Dermis blood vessel endothelial cell (primary cell): ENCODE data around the gene HYDIN. TPM values are rescaled to one million over a fixed set of nuclear protein-coding genes. Genes with fewer than 3 reads are reported as not detected.
"Not testable (repeated sequence)": the region's sequence is repeated elsewhere in the genome, so short reads cannot be mapped to it uniquely, and the experiment has no call there.

Source experiments
- DNase-seq: peaks from one replicate; pipeline ENCODE4 v3.0.0; 2010
- total RNA-seq: library from RNA; depleted of rRNA; stranded (reverse); fragments of >200 nt; gene quantifications from 2 replicates; pipeline ENCODE4 v1.2.3, GENCODE V29; 2014

Gene HYDIN
- total RNA-seq, 1 donor from 2014 or later, result 0.17 TPM

DNA sequence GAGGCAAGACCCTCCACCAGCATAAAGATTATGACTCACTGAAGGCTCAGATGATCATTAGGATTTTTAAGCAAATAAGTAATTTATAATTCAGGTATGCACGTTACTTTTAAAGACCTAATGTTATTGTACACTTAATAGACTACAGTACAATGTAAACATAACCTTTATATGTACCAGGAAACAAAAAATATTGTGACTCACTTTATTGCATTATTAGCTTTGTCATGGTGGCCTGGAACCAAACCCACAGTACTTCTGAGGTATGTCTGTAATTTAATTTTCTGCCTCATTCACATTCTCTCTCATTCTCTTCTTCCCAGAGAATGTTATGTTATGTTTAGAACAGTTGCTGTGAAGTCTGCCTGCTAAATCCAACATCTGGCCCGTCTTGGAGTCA is 407.8 kb downstream of the HYDIN start:
- not testable (repeated sequence) for DNase-seq

DNA sequence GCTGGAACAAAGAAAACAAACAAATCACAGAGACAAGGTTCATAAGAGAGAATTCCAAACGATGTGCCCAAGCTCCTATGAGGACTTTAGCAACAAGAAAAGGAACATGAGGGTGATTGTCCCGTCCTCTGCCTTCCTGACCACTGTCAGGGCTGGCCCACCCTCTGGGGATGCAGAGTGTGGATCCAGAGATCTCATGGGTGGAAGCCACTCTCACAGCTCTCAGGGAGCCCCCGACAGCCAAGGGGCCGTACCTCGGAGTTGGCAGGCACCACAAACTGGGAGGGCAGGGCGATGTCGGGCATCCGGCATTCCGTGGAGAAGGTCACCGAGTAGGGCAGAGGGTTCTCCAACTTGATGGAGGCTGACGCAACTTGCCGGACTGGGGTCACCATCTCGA is 412.4 kb downstream of the HYDIN start:
- not testable (repeated sequence) for DNase-seq

- no peak for DNase-seq
Observed at GRCh38 chr16:70809392-70810060, 421.0 kb downstream of the HYDIN start.

DNA sequence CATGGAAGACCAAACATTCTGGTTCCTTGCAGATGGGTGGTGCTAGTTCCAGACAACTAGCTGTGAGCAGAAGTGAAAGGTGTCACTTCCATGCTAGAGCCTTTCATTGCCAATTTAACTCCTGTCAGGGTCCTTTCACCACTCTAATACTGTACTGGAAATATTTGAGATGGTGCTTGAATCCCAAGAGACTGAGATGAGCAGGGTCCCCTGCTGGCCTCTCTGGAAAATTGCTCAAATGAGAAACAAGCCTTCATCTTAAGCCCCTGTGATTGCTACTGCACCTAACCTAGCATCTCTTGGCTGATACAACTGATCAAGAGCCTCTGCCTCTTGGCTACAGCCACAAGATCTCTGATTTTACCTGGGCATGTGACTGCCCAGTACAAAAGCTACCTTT is 422.2 kb downstream of the HYDIN start:
- DNase-seq, result no peak

DNA sequence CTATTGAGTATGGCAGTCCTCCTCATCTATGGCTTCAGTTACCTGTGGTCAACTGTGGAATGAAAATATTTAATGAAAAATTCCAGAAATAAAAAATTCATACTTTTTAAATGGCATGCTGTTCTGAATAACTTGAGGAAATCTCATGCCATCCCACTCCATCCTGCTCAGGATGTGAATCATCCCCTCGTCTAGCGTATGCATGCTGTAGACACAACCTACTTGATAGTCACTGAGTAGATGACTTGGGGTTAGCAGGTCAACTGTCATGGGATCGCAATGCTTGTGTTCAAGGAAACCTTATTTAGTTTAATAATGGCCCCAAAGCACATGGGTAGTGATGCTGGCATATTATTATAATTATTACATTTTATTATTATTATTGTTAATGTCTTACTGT is 424.7 kb downstream of the HYDIN start:
- DNase-seq, result peak; percentile 85

GRCh38 chr16:70805380-70805779 is 425.1 kb downstream of the HYDIN start:
- no peak for DNase-seq

DNA sequence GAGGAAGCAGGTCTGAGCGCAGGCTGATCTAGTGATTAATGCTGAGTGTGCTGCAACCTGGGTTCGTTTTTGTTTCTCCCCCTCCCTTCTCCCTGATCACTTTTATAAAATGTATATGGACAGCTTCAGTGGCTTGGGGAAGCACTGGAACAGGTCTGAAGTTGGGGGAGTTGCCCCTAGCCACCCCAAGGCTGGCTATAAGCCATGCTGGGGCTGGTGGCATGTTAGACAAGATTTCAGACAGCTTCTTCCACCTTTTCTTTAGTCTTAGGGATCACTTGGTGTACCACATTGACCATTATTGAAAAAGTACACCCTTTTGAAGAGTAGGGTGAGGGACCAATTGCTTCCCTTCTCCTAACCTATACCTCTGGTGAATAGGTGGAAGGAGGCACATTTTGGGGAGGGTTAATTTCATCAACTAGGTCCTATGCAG is 425.8 kb downstream of the HYDIN start:
- no peak for DNase-seq

GRCh38 chr16:70804153-70804733 is 426.3 kb downstream of the HYDIN start:
- DNase-seq, result peak; percentile 79

GRCh38 chr16:70803319-70803718 is 427.2 kb downstream of the HYDIN start:
- no peak for DNase-seq

DNA sequence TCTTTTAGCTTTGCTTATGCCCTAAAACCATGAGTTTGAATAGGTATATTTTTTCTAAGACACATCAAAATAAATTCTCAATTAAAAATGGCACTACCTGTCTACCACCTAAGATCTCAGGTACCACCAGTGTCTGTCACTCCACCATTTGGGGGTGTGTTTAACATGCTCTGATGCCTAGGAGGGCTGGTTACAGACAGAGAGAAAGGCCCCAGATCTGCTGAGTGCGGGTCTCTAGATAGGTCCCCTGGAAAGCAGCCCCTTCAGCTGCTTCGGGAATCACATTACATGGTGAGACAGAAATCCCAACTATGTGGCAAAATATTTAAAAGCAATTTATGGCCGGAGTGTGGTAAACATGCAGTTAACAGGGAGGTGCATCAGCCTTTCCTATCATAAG is 428.9 kb downstream of the HYDIN start:
- no peak for DNase-seq

DNA sequence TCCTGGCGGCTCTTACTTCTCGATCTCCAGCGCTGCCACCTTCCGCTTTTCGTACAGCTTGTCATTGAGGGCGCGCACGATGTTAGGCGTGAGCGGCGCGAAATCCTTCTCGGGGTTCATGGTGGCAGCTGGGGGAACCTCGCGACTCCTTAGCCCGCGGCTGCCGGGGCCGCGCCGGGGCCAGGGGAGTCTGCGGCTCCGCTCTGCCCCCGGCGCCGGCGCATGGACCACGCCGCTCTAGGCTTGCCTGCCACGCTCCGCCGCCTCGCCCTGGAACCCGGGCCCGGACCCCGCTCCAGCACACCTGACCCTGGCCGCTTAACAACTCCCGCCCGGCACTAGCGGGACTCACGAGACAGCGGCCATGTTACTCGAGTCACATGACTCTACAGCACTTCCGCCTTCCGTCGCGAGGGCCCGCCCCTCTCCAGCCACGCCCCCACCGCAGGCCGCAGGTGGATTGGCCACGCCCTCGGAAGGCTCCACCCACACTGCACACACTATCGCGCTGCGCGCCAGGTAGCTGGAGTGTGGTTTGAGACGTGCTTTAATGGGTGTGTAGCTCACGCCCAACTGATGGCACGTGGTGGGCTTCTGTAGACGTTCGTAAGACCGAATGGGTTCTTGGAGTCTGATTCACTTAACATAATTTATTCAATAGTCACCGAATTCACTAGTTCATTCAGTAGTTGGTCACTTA is 429.6 kb downstream of the HYDIN start, which contains the start of gene VAC14:
VAC14 (minus strand) TSS at position 378 of the 700 bp plus-strand sequence; CDS start at position 120, 258 bp downstream.
- DNase-seq, result peak; percentile 92

DNA sequence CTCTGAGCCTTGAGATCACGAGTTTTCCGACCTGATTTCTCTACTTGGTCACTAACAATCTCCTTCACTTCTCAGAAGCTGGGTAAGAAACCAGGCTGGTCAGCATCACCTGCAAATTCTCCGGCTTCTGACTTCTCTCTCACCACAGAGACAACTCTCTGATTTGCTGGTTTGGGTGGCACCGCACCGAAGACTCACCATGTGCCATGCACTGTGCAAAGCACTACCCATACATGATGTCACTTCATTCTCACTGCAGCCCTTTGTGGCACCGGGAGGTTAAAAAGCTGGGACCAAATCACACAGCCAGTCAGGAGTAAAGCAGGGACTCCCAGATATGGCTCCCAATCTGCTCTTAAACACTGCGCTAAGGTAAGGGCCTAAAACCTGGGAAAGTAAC is 430.2 kb downstream of the HYDIN start:
- peak; percentile 23 for DNase-seq

DNA sequence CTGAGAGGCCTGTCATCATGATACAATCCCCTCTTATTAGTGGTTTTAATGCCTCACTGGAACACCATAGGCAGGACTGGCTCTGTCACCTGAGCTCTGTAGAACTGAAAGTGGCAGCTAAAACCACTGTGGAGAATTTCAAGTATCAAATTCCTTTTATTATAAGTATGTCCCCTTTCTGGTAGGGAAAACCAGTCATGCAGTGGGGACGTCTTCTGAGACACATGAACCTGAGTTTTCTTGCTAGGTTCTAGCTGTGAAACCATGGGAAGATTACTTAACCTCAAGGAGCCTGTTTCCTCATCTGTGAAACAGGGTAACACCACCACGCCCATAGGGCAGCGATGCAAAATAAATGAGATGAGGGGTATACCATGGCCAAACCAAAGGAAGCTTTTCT is 434.2 kb downstream of the HYDIN start:
- no peak for DNase-seq

- no peak for DNase-seq
Observed at GRCh38 chr16:70795296-70795912, 435.1 kb downstream of the HYDIN start.

GRCh38 chr16:70793851-70794502 is 436.5 kb downstream of the HYDIN start:
- DNase-seq, result no peak

- no peak for DNase-seq
Observed at GRCh38 chr16:70790815-70791214, 439.7 kb downstream of the HYDIN start.

DNA sequence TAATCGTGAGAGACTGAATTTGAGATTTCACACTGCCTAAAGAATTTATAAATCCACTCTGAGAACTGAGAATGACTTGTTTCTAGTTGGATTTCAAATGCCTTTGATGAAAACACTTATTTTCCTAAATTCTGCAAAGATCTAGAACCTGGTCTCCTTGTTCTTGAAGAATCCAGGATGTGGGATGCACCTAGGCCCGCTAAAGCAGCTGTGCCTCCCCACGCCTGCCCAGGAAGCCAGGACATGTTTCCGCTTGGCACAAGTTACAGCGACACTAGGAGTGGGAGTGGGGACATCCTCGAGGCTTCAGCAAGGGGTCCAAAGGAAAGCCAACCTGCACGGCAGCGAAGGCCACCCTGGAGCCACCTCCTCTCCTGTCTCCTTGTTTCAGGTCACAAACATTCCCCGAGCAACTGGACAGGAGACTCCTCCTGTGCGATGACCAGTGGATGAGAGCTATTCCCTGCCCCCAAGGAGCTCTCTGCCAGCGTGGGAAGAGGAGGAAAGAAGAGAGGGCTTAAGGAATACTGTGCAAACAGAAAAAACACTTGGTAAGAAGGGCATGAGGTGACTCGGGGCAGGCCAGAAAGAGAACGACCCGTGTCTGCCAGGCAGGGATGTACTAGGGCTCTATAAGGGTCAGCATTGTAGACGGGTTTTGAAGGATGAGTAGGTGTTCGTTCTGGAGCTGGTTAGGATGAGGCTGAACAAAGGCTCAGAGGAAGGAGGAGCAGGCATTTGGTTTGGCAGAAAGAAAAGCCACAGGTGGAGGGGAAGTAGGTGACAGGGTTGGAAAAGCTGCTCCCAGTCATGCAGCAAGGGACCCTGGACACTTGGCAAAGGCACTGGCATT is 440.7 kb downstream of the HYDIN start:
- DNase-seq, result no peak

DNA sequence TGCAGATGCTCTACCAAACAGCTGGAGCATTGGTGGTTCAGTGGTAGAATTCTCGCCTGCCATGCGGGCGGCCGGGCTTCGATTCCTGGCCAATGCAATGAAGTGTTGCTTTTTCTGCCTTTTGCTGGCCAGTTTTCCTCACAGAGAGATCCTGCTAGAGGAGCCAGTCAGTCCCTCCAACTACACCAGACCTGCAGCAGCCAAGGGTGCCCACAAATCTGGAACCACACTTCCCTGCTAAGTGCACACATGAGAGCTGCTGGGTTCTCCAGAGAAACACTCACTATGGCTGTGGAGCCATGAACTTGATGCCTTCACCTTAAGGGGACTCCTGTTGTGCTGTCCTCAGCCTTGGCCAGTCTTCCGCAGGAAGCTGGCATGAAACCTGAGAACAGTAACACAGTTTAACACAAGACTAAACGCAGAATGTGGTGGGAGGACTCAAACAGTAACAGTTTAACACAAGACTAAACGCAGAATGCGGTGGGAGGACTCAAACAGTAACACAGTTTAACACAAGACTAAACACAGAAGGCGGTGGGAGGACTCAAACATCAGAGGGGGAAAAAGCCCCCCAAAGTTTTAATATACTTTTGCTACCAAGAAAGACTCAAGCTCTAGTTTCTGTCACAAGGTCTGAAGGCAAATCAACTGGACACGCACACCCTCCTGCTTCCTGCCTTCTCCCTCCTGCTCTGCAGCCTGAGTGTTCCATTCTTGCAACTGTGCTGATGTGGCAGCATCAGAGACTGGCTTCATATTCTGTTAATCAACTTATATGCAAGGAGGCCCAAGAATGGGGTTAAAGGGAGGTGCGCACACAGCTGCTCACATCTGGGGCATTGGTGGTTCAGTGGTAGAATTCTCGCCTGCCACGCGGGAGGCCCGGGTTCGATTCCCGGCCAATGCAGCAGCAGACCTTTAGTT is 441.6 kb downstream of the HYDIN start:
- no peak for DNase-seq

DNA sequence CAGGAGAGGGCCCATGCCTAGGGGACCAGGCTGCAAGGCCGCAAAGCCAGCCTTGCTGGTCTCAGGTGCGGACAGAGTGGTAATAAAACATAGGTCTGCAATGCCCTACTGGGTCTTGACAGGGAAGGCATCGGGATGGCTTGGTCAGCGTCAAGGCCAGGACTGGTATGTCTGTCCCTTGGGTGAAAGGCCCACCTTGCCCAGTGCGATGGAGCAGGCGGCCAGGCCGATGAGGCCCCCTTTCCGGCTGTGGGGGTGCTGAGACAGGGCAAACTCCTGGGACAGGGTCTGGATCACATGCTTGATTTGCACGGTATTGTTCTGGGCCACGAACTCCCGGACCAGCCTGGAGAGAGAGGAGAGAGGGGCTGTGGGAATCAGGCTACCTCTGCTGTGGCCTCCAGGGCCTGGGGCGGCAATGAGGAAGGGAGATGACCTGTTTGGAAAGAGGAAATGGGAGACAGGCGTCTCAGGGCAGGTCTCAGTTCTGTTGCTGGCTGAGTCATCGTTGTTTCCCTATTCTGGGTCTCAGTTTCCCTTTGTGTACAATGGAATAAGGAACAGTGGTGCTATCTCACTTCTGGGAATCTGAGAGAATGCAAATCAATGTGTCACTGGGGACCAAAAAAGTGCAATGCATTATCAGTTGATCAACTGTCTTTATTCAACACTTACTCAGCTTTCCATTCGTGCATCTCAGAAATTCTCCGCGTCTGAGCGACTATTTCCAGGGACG is 444.3 kb downstream of the HYDIN start:
- DNase-seq, result no peak
